ENCODE results near the gene SNAI3.

DNA sequence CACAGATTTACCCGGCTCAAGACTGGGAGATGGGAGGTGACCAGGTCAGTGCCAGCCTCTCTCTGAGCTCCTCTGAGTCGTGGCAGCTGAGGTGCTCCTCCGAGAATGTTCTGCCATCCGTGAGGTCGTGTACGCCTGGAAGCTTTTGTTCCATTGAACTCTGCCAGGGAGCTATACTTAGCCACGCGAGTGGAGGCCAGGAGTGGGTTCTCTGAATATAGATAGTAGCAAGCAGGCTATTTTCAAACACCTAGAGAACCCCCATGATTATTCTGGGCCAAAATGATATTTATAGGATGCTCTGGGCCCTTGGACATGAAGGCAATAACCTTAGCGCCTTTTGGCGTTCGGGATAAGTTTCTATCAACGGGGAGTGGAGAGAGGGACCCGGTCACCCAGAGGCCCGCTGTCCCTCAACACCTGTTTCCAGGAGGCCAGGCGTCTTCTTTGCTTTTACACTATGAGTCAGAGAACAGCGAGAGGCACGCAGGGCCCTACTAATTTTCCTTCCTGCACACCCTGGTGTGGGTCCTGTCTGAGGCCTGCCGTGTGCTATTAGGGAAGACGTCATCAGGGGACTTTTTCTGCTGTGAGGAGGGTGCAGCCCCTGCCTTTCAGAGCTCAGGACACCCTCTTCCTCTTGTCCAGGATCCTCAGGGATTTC lies 12.5 kb downstream of the SNAI3 start:
- no peak for TF ChIP-seq POLR2A (IDR thresholded peaks at IDR 0.05; ENCODE audit: low read length)
- no peak for TF ChIP-seq GATA1 (IDR thresholded peaks at IDR 0.05; ENCODE audit: low read depth, low read length)

Measured in erythroblast (primary cell).